ENCODE measurements around the gene NUBP2. TPM values are rescaled to one million over a fixed set of nuclear protein-coding genes. Genes with fewer than 3 reads are reported as not detected.

The NUBP2 gene
- total RNA-seq (2022; extraction: Qiagen RNA extraction): 57.8 to 83.0 TPM (median 82.4 TPM) in 5 replicates

DNA sequence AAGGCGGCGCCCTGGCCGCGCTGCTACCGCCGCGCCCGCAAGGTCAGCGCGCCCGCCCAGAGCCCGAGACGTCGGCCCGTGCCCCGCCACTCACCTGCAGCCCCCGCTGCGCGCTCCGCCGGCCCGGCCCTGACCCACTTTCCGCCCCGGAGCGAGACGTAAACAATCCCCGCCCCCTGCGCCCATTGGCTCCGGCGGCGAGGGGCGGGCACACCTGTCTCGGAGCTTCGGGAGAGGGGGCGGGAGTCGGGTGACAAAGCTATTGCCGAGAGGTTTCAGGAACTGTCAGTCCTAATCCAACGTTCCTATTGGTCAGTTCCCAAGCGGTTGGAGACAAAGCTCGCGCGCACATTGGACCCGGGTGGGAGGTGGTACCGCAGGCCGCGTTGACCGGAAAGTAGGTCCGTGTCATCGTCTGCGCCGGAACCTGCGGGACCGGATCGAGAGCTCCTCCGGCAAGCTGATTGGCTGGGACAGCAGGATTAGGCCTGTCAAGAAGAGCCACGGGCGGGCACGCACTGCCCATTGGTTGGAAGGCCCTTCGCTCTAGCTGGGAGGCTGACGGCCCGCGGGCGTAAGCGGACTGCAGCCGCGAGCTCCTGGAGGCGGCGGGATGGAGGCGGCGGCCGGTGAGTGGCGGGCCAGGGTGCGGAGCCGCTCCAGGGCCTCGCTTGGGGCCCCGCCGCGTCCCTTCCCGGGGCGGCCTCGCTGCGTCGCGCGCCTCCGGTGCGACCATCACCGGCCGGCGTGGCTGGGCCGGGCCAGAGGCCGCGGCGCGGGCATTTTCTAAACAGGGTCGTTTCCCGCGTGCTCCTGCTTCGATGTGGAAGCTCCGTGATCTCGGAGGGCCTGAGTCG lies at the start of gene NUBP2, which contains the start of gene SPSB3:
Gene NUBP2, plus strand, starts transcription at position 553 of the 857 bp plus-strand sequence. Its CDS starts 61 bp downstream, at position 614.
Gene SPSB3, minus strand, starts transcription at position 164 of the 857 bp plus-strand sequence. CDS start 1,088 bp downstream, outside the sequence.

DNA sequence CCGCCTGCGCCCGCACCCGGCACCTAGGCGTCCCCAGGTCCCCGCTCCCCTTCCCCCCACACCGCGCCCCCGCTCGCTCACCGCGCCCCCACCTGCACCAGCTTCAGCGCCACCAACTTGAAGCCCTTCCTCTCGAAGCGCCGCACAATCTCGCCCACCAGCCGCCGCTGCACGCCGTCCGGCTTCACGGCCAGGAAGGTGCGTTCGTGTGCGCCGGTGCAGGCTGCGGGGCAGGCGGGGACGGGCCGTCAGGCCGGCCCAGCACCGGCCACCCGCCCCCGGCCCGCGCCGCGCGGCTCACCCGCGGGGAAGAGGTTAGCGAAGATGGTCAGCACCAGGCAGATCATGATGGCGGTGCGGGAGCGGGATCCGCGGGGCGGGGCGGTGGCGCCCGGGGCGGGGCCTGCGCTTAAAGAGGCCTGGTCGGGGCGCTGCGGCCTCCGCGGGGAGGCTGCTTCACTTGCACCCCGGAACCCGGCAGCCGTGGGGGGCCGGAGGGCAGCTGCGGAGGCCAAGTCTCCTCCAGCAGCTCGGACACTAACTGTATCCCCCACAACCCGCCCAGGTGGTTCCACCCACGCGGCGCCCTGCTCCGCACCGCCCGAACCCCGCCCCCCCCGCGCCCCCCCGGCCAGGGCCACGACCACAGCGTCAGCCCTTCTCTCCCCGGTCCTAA lies 11.4 kb upstream of the NUBP2 start, which contains the start of gene NME3:
Gene NME3, minus strand, starts transcription at position 356 of the 676 bp plus-strand sequence. Its CDS starts 9 bp downstream, at position 347.

DNA sequence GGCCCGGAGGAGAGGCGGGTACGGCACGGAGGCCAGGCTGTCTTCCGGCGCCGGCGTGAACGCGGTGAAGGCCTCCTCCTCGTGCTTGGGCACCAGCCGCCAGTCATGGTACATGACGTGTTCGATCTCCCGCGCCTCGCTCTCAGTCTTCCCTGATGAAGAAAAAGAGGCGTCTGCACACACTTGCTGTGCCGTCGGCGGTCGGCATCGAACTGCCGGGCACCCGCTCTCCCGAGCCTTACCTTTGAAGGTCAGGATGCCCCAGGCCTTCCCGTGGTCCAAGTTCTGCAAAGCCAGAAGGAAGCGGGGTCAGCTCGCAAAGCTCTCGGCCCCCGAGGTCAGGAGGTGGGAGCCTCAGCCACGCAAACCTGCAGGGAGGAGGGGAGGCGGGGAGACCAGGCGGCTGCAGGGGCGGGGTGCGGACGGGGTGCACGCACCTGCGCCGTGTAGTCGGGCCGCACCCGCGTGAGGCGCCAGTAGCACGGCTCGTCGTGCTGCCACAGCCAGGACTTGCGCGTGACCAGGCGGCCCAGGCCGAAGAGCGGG lies 10.3 kb upstream of the NUBP2 start, which contains the start of gene EME2:
Gene EME2, plus strand, starts transcription at position 449 of the 546 bp plus-strand sequence. CDS start 418 bp downstream, outside the sequence.

DNA sequence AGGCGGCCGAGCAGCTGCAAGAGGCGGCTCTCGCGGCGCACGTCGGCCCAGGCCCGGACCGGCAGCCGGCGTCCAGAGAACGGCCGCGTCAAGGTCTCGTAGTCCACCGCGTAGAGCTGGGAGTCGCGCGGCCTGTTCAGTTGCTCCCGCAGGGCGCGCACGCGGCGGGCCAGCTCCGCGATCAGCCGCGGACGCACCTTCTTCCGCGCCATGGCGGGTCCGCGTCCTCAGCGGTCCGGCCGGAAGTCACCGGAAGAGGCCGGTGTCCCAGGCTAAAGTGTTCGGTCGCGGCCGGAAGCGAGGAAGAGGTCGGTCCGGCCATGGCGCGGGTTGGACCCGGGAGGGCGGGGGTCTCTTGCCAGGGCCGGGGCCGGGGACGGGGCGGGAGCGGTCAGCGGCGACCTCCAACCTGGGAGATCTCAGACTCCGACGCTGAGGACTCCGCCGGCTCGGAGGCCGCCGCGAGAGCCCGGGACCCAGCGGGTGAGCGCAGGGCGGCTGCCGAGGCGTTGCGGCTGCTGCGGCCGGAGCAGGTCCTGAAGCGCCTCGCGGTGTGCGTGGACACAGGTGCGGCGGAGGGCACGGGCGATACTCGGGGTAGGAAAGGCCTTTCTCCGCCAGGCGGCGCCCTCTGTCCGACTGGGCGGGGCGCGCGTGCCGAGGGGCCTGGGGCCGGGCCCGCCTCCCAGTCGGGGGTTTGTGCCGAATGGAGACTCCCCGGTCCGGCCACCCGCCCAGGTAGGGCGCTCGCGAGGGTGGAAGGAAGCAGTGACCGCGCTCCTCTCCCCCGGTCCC lies 9.7 kb upstream of the NUBP2 start, which contains the start of gene MRPS34:
Gene MRPS34, minus strand, starts transcription at position 227 of the 795 bp plus-strand sequence. Its CDS starts 15 bp downstream, at position 212.

DNA sequence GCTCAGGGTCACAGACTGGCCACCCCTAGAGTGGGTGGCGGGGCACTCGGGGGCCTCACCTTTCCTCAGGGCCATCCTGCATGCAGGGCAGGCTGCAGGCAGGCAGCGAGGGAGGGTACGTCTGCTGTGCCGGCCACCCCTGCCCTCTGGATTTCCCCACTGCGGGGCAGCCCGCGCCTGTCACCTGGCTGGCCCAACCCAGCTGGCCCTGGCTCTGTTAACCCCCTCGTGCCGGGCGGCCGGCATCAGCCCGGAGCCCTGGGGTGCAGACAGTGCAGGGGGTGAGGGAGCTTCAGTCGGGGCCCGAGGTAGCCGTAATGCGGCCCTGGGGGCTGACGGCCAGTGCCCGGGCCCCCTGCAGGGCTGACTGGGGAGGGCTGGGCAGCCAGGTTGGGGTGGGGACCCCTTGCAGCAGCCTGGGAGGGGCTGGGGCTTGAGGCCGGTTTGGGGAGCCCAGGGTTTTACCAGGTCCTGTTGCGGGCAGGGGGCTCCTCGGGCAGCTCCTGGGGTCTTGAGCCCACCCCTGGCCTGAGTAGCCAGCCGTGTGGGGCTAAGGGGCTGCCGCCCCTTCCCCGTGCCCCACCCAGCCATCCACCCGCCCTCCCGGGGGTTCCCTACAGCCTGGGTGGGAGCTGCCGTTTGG lies 10.9 kb downstream of the NUBP2 start, which contains the start of gene IGFALS:
Gene IGFALS, minus strand, starts transcription at position 128 of the 643 bp plus-strand sequence. Its CDS starts 53 bp downstream, at position 75.

DNA sequence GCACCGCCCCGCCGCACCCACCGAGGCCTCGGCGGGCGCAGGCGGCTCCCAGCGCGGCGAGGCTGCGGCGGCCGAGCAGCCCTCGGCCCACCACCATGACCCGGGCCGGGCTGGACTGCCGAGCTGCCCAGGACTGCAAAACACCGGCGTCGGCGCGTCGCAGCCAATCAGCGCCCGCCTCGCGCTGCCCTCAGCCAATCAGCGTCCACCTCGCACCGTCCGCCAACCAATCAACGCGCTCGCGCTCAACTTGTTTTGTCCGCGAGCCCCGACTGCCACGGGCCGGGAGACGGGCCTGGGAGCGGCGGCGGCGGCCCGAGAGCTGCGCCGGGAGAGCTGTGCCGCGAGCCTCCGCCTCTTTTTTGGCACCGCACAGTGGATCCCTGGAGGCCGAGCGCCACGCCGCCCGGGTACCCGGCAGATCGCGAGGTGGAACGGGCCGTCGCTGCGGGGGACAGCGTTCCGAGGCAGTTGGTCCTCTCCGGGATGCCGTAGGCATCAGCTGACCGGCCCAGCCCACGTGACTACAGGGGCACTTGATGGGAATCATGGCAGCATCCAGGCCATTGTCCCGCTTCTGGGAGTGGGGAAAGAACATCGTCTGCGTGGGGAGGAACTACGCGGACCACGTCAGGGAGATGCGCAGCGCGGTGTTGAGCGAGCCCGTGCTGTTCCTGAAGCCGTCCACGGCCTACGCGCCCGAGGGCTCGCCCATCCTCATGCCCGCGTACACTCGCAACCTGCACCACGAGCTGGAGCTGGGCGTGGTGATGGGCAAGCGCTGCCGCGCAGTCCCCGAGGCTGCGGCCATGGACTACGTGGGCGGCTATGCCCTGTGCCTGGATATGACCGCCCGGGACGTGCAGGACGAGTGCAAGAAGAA lies 44.2 kb downstream of the NUBP2 start, which contains the start of the genes FAHD1 and HAGH:
Gene FAHD1, plus strand, starts transcription at position 516 of the 883 bp plus-strand sequence. Its CDS starts 33 bp downstream, at position 549.
Gene HAGH, minus strand, starts transcription at position 135 of the 883 bp plus-strand sequence. Its CDS starts 38 bp downstream, at position 97.

Other genes with a start within 250 kb of the NUBP2 start
- 0.07 to 0.23 TPM (median 0.12 TPM) in 3 of 5 replicates, not detected in the others for gene TMEM204, start 249.3 kb upstream of the NUBP2 start, total RNA-seq (2022; extraction: Qiagen RNA extraction)
- gene IFT140, start 170.9 kb upstream of the NUBP2 start, total RNA-seq (2022; extraction: Qiagen RNA extraction): 6.3 to 9.5 TPM (median 8.4 TPM) in 5 replicates
- 13.3 to 16.8 TPM (median 14.3 TPM) in 5 replicates for gene CRAMP1, start 170.6 kb upstream of the NUBP2 start, total RNA-seq (2022; extraction: Qiagen RNA extraction)
- 170 to 228 TPM (median 171 TPM) in 5 replicates for gene JPT2, start 104.7 kb upstream of the NUBP2 start, total RNA-seq (2022; extraction: Qiagen RNA extraction)
- gene MAPK8IP3, start 76.8 kb upstream of the NUBP2 start, total RNA-seq (2022; extraction: Qiagen RNA extraction): 49.3 to 62.0 TPM (median 54.2 TPM) in 5 replicates
- gene NME3, start 11.4 kb upstream of the NUBP2 start, total RNA-seq (2022; extraction: Qiagen RNA extraction): 26.6 to 61.2 TPM (median 60.2 TPM) in 5 replicates
- gene EME2, start 10.2 kb upstream of the NUBP2 start, total RNA-seq (2022; extraction: Qiagen RNA extraction): 7.3 to 10.3 TPM (median 10.0 TPM) in 5 replicates
- gene MRPS34, start 9.8 kb upstream of the NUBP2 start, total RNA-seq (2022; extraction: Qiagen RNA extraction): 152 to 264 TPM (median 244 TPM) in 5 replicates
- 17.7 to 28.2 TPM (median 24.7 TPM) in 5 replicates for gene SPSB3, start 389 bp upstream of the NUBP2 start, total RNA-seq (2022; extraction: Qiagen RNA extraction)
- gene IGFALS, start 10.7 kb downstream of the NUBP2 start, total RNA-seq (2022; extraction: Qiagen RNA extraction): 0.06 to 0.21 TPM (median 0.10 TPM) in 4 of 5 replicates, not detected in the other
- gene HAGH, start 43.9 kb downstream of the NUBP2 start, total RNA-seq (2022; extraction: Qiagen RNA extraction): 60.7 to 69.0 TPM (median 64.0 TPM) in 5 replicates
- gene FAHD1, start 44.2 kb downstream of the NUBP2 start, total RNA-seq (2022; extraction: Qiagen RNA extraction): 45.5 to 52.7 TPM (median 47.8 TPM) in 5 replicates
- gene MEIOB, start 89.2 kb downstream of the NUBP2 start, total RNA-seq (2022; extraction: Qiagen RNA extraction): 1.1 to 1.6 TPM (median 1.3 TPM) in 5 replicates
- 0.83 to 2.1 TPM (median 1.8 TPM) in 5 replicates for gene HS3ST6, start 135.5 kb downstream of the NUBP2 start, total RNA-seq (2022; extraction: Qiagen RNA extraction)
- gene MSRB1, start 160.2 kb downstream of the NUBP2 start, total RNA-seq (2022; extraction: Qiagen RNA extraction): 33.7 to 43.6 TPM (median 40.0 TPM) in 5 replicates
- 0.10 TPM in 1 of 5 replicates, not detected in the others for gene RPL3L, start 171.7 kb downstream of the NUBP2 start, total RNA-seq (2022; extraction: Qiagen RNA extraction)
- 245 to 283 TPM (median 249 TPM) in 5 replicates for gene NDUFB10, start 176.6 kb downstream of the NUBP2 start, total RNA-seq (2022; extraction: Qiagen RNA extraction)
- 3,439 to 5,329 TPM (median 5,152 TPM) in 5 replicates for gene RPS2, start 181.9 kb downstream of the NUBP2 start, total RNA-seq (2022; extraction: Qiagen RNA extraction)
- gene RNF151, start 183.9 kb downstream of the NUBP2 start, total RNA-seq (2022; extraction: Qiagen RNA extraction): 0.14 TPM in 1 of 5 replicates, not detected in the others
- 32.4 to 40.8 TPM (median 37.5 TPM) in 5 replicates for gene TBL3, start 189.1 kb downstream of the NUBP2 start, total RNA-seq (2022; extraction: Qiagen RNA extraction)
- gene NOXO1, start 198.5 kb downstream of the NUBP2 start, total RNA-seq (2022; extraction: Qiagen RNA extraction): 0.17 to 0.29 TPM (median 0.20 TPM) in 5 replicates
- gene GFER, start 201.2 kb downstream of the NUBP2 start, total RNA-seq (2022; extraction: Qiagen RNA extraction): 25.6 to 46.4 TPM (median 39.9 TPM) in 5 replicates
- gene SYNGR3, start 207.0 kb downstream of the NUBP2 start, total RNA-seq (2022; extraction: Qiagen RNA extraction): 5.7 to 8.9 TPM (median 7.9 TPM) in 5 replicates
- 53.2 to 59.8 TPM (median 55.6 TPM) in 5 replicates for gene ZNF598, start 226.9 kb downstream of the NUBP2 start, total RNA-seq (2022; extraction: Qiagen RNA extraction)
- 0.40 to 1.3 TPM (median 0.85 TPM) in 5 replicates for gene NPW, start 236.8 kb downstream of the NUBP2 start, total RNA-seq (2022; extraction: Qiagen RNA extraction)
- 49.8 to 63.3 TPM (median 62.7 TPM) in 5 replicates for gene NHERF2, start 243.9 kb downstream of the NUBP2 start, total RNA-seq (2022; extraction: Qiagen RNA extraction)